BLaER1 (cell line): Measurements from ENCODE around the gene TTLL12.

ENCODE experiments used
- H3K27ac ChIP-seq: shearing (Covaris generic); formaldehyde crosslinking; 2 replicates; pipeline ENCODE4 v1.8.1; 2022
- H3K27me3 ChIP-seq: shearing (Covaris generic); formaldehyde crosslinking; 2 replicates; pipeline ENCODE4 v1.8.1; 2022
- H3K36me3 ChIP-seq: shearing (Covaris generic); formaldehyde crosslinking; 2 replicates; pipeline ENCODE4 v1.8.1; 2022
- H3K4me1 ChIP-seq: shearing (Covaris generic); formaldehyde crosslinking; 2 replicates; pipeline ENCODE4 v1.8.1; 2022
- H3K4me2 ChIP-seq: shearing (Covaris generic); formaldehyde crosslinking; 2 replicates; pipeline ENCODE4 v1.8.1; 2022
- H3K4me3 ChIP-seq: shearing (Covaris generic); formaldehyde crosslinking; 2 replicates; pipeline ENCODE4 v1.8.1; 2022
- H3K9ac ChIP-seq: shearing (Covaris generic); formaldehyde crosslinking; 2 replicates; pipeline ENCODE4 v1.8.1; 2022
- H3K9me3 ChIP-seq: shearing (Covaris generic); formaldehyde crosslinking; 2 replicates; pipeline ENCODE4 v1.8.1; 2022
- H4K20me1 ChIP-seq: shearing (Covaris generic); formaldehyde crosslinking; 2 replicates; pipeline ENCODE4 v1.8.1; 2022
- Cebpa-rat ChIP-seq: shearing (Covaris generic); IDR thresholded peaks from 2 replicates; pipeline ENCODE4 v1.8.1; 2022

TTLL12 gene

GRCh38 chr22:43187171-43188099 is 501 bp upstream of the TTLL12 start:
- H3K27ac ChIP-seq, result peak overlapping the region; percentile 83
- H4K20me1 ChIP-seq, result peaks cover 35% of the 10 kb centered on the region
- H3K4me2 ChIP-seq, result peak overlapping the region; percentile 86
- peaks cover 22% of the 10 kb centered on the region for H3K36me3 ChIP-seq
- peaks cover 11% of the 10 kb centered on the region for H3K9me3 ChIP-seq
- peak overlapping the region; percentile 88 for H3K4me3 ChIP-seq
- peak overlapping the region; percentile 69; the same call in 1 of the 2 replicates for H3K9ac ChIP-seq
- H3K4me1 ChIP-seq, result peaks cover 32% of the 10 kb centered on the region
- no peaks in the 10 kb centered on the region for H3K27me3 ChIP-seq
- TF ChIP-seq Cebpa-rat, result no peak

GRCh38 chr22:43185860-43186261 is 1.1 kb downstream of the TTLL12 start:
- Histone ChIP-seq H3K4me1 (peaks cover 32% of the 10 kb centered on the region), H3K36me3 (peaks cover 37% of the 10 kb centered on the region), H3K4me3 (peak overlapping the region; percentile 88), H3K4me2 (peak overlapping the region; percentile 98), H3K9ac (peak overlapping the region; percentile 94), H3K27me3 (no peaks in the 10 kb centered on the region), H3K9me3 (peaks cover 6% of the 10 kb centered on the region), H3K27ac (peak overlapping the region; percentile 94), H4K20me1 (peaks cover 51% of the 10 kb centered on the region)
- TF ChIP-seq Cebpa-rat, result no peak

DNA sequence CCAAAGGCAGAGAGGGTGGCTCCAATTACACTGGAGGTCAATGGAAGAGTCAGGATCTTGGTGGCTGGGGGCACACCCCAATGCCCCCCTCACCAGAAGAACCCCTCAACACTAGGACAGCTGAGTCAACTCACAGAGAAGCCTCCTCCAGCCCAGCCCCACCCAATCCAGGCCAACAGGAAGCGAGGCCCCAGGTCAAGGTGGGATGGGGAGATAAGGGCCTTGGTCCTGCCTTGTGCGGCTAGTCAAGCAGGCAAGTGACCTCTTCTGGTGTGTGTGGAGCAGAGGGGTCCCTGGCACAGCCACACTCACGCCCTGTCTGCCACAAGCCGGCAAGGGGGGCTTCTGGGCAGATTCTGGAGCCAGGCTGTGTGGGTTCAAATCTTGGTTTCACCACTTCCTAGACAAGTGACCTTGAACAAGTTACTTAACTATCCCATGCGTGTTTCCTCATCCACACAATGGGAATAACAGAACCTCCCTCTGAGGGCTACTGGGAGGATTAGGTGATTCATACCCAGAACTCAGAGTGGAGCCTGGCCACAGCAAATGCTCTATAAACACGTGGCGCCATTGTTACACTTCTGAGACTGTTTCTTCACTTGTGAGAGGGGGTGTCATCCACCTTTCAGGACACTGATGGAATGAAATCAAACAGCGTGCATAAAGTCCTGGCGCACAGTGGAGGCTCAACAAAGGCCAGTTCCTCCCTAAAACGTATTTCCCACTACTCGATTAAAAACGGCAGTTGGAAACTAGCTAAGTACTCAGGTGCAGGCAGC is 3.2 kb downstream of the TTLL12 start:
- Histone ChIP-seq H3K36me3 (peaks cover 59% of the 10 kb centered on the region), H3K4me2 (no peak overlapping the region), H3K27ac (0 out of 2 replicates have a peak overlapping the region, but pooled peaks have one; percentile 30)

DNA sequence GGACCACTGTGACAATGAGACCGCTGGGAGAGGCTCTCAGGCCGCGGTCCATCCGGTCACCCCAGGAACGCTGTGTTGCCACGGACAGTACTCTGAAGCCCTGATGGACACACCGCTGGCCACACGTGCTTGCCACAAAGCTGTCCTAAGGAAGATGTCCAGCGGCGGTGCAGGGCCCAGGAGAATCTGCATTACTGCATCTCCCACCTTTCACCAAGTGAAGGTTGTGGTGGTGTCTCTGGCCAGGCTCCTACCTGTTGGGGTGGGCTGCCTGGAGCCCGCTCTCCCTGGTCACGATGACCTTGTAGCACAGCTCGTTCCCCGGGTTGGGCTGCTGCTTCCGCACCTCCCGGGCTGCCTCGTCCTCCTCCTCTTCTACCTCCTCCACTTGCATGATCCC is 4.2 kb downstream of the TTLL12 start:
- H3K9ac ChIP-seq, result no peak overlapping the region
- no peak overlapping the region for H3K4me2 ChIP-seq
- H3K36me3 ChIP-seq, result peaks cover 66% of the 10 kb centered on the region
- no peaks in the 10 kb centered on the region for H3K9me3 ChIP-seq
- no peak overlapping the region for H3K4me3 ChIP-seq
- no peaks in the 10 kb centered on the region for H3K27me3 ChIP-seq
- no peak overlapping the region for H3K27ac ChIP-seq
- no peak for TF ChIP-seq Cebpa-rat
- peaks cover 63% of the 10 kb centered on the region for H4K20me1 ChIP-seq
- peaks cover 28% of the 10 kb centered on the region for H3K4me1 ChIP-seq

More for the DNA sequence above, 3.2 kb downstream of the TTLL12 start:
- Histone ChIP-seq H4K20me1 (peaks cover 63% of the 10 kb centered on the region), H3K4me1 (peaks cover 32% of the 10 kb centered on the region), H3K9ac (no peak overlapping the region; the same call in 1 of the 2 replicates), H3K4me3 (no peak overlapping the region), H3K9me3 (no peaks in the 10 kb centered on the region), H3K27me3 (no peaks in the 10 kb centered on the region)
- TF ChIP-seq Cebpa-rat, result no peak

- Histone ChIP-seq H3K4me2 (no peak overlapping the region), H3K27me3 (no peaks in the 10 kb centered on the region), H3K9me3 (no peaks in the 10 kb centered on the region), H3K4me3 (no peak overlapping the region), H3K9ac (no peak overlapping the region), H4K20me1 (peaks cover 63% of the 10 kb centered on the region), H3K27ac (no peak overlapping the region), H3K36me3 (peaks cover 72% of the 10 kb centered on the region), H3K4me1 (peaks cover 26% of the 10 kb centered on the region)
- no peak for TF ChIP-seq Cebpa-rat
Observed at GRCh38 chr22:43182118-43182517, 4.8 kb downstream of the TTLL12 start.

DNA sequence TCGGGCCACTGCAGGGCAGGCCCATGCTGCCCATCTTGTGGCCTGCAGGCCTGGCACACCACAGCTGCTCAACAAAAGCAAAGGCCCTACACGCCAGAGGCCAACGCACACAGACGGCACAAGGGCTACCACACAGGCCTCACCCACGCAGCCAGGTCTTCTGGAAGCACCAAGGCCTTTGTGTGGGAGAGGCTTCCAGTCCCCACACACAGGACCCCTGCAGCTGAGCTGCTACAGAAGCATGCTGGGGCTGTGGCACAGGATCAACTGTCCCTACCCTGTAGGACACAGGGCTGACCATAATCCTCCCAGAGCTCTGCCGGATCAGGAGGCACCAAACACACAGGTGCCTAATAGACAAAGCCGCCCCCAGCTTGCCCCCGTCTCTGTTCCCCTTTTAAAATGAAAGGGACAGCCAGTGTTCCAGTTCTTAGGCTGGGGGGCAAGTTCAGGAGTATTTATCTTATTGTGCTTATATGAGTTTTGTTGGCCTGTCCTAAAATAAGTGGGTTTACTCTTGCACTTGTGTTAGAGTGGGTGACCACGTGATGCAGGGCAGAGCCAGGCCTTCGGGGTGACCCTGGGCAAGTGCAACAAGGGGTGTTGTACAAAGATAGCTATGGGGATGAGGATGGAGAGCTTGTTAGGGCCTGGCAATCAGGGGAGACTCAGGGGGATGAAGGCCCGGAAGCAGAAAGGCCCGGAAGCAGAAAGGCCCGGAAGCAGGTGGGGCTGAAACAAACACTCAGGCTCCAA is 5.4 kb downstream of the TTLL12 start:
- TF ChIP-seq Cebpa-rat, result no peak
- Histone ChIP-seq H3K36me3 (peaks cover 78% of the 10 kb centered on the region), H3K4me3 (no peak overlapping the region), H3K9ac (no peak overlapping the region), H3K27ac (no peak overlapping the region), H3K27me3 (no peaks in the 10 kb centered on the region), H3K4me2 (no peak overlapping the region), H3K9me3 (no peaks in the 10 kb centered on the region), H4K20me1 (peaks cover 63% of the 10 kb centered on the region), H3K4me1 (peaks cover 26% of the 10 kb centered on the region)

DNA sequence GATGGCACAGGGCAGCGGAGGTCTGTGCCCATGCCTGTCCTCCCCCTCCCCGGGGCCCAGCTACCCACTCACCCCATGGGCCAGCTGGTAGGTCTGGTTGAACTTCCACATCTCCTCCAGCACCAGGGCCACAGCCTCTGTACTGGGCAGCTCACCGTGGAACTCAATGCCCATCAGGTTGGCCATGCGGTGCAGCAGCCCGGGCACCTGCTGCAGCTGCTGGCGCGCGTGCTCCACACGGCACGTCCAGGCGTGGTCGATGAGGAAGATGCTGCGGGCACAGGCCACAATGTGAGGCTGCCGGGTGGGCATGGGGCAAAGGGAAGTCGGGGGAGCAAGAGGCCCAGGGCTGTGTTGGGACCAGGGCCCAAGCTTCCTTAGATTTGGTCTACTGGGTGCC is 6.3 kb downstream of the TTLL12 start:
- Histone ChIP-seq H3K9ac (no peak overlapping the region), H3K27me3 (no peaks in the 10 kb centered on the region), H3K4me1 (peaks cover 27% of the 10 kb centered on the region), H3K27ac (no peak overlapping the region), H3K9me3 (no peaks in the 10 kb centered on the region), H3K36me3 (peaks cover 86% of the 10 kb centered on the region), H3K4me2 (no peak overlapping the region), H3K4me3 (no peak overlapping the region), H4K20me1 (peaks cover 58% of the 10 kb centered on the region)
- no peak for TF ChIP-seq Cebpa-rat

GRCh38 chr22:43179911-43180195 is 7.1 kb downstream of the TTLL12 start:
- peaks cover 52% of the 10 kb centered on the region for H4K20me1 ChIP-seq
- no peaks in the 10 kb centered on the region for H3K9me3 ChIP-seq
- no peak for TF ChIP-seq Cebpa-rat
- no peak overlapping the region for H3K4me3 ChIP-seq
- peaks cover 94% of the 10 kb centered on the region for H3K36me3 ChIP-seq
- no peaks in the 10 kb centered on the region for H3K27me3 ChIP-seq
- H3K27ac ChIP-seq, result no peak overlapping the region
- peaks cover 20% of the 10 kb centered on the region for H3K4me1 ChIP-seq
- H3K4me2 ChIP-seq, result no peak overlapping the region
- no peak overlapping the region for H3K9ac ChIP-seq

DNA sequence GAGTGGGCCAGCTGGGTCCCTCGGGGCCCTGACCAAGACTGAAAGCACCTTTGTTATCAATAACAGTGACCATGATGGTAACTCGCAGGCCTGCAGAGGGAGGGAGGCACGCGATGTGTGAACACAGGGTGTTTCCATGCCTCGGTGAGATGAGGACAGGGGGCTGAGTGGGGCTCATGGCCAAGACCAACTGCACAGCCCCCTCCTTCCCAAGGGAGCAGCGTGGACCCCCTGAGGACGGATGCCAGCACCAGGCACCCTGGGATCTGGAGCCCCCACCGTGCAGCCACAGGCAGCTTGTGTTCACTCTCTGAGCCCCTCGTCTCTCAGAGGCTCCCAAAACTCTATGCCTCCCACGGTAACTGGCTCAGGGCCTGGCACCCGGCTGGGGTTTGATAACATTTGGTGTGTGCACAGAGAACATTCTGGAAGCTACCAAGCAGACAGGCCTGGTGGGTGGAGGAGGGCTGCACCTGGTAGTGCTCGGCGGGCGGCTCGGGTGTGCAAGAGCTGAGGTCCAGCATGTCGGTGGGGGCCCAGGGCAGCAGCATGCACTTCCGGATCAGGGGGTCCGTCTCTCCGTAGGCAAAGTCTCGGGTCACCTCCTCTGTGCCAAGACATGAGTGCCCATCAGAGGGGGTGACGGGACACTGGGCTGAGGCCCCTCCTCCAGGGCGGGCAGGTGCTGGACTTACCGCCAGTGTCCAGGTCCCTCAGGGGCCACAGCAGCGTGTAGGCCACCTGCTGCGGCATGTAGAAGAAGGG is 7.6 kb downstream of the TTLL12 start:
- Histone ChIP-seq H3K9ac (no peak overlapping the region), H4K20me1 (peaks cover 46% of the 10 kb centered on the region), H3K27me3 (no peaks in the 10 kb centered on the region), H3K4me2 (no peak overlapping the region), H3K4me1 (peaks cover 14% of the 10 kb centered on the region), H3K9me3 (no peaks in the 10 kb centered on the region), H3K4me3 (no peak overlapping the region), H3K27ac (no peak overlapping the region), H3K36me3 (peaks cover 95% of the 10 kb centered on the region)
- TF ChIP-seq Cebpa-rat, result no peak
